HEK293T (cell line): ENCODE measurements around the gene DOK4.

Source experiments
- ARNT ChIP-seq: fragments of 450-650 bp; IDR thresholded peaks from 2 replicates; pipeline ENCODE4 v1.6.1; 2017; ENCODE audit warnings: mild to moderate bottlenecking
- BHLHE40 ChIP-seq: fragments of 450-650 bp; IDR thresholded peaks from 2 replicates; pipeline ENCODE4 v1.6.1; 2016; ENCODE audit warnings: mild to moderate bottlenecking, moderate library complexity, borderline replicate concordance
- CTBP1 ChIP-seq: fragments of 450-650 bp; IDR thresholded peaks from 2 replicates; pipeline ENCODE4 v1.6.1; 2016; ENCODE audit warnings: borderline replicate concordance
- ELF4 ChIP-seq: fragments of 450-650 bp; IDR thresholded peaks from 2 replicates; pipeline ENCODE4 v1.6.1; 2017; ENCODE audit warnings: antibody characterized with exemption
- FOXA1 ChIP-seq: fragments of 450-650 bp; IDR thresholded peaks from 2 replicates; pipeline ENCODE4 v1.6.1; 2016; ENCODE audit warnings: mild to moderate bottlenecking
- FOXM1 ChIP-seq: fragments of 450-650 bp; IDR thresholded peaks from 2 replicates; pipeline ENCODE4 v1.6.1; 2017; ENCODE audit warnings: mild to moderate bottlenecking, borderline replicate concordance
- HDGF ChIP-seq: fragments of 450-650 bp; IDR thresholded peaks from 2 replicates; pipeline ENCODE4 v1.6.1; 2017; ENCODE audit warnings: antibody characterized with exemption, borderline replicate concordance
- L3MBTL2 ChIP-seq: fragments of 450-650 bp; conservative IDR thresholded peaks from 2 replicates; pipeline ENCODE4 v1.6.1; 2016; ENCODE audit warnings: mild to moderate bottlenecking
- NFRKB ChIP-seq: fragments of 450-650 bp; IDR thresholded peaks from 2 replicates; pipeline ENCODE4 v1.6.1; 2016; ENCODE audit warnings: mild to moderate bottlenecking, moderate library complexity
- PKNOX1 ChIP-seq: fragments of 450-650 bp; IDR thresholded peaks from 2 replicates; pipeline ENCODE4 v1.6.1; 2016
- SP1 ChIP-seq: fragments of 450-650 bp; IDR thresholded peaks from 2 replicates; pipeline ENCODE4 v1.6.1; 2017
- SUZ12 ChIP-seq: fragments of 450-650 bp; IDR thresholded peaks from 2 replicates; pipeline ENCODE4 v1.6.1; 2016; ENCODE audit warnings: mild to moderate bottlenecking
- TARDBP ChIP-seq: fragments of 450-650 bp; IDR thresholded peaks from 2 replicates; pipeline ENCODE4 v1.6.1; 2016
- ZNF384 ChIP-seq: fragments of 450-650 bp; IDR thresholded peaks from 2 replicates; pipeline ENCODE4 v1.6.1; 2016

DNA sequence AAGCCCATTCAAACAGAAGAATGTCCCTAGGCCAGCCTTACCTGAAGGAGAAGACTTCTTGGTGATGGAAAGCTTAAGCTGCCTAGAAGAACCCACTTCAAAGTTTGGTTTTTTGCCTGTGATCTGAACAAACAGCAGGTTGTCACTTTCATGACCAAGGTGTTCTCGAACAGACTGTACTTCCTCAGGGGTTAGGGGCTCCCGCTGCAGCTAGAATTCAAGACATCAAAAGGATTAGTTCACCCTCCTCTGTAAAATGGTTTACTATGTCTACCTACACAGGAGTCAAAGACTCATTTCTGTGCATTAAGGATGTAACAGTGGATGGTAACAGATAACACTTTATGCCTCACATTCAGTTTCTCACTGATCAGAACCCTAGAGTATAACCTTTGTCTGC is 52.3 kb downstream of the DOK4 start:
- no peak for TF ChIP-seq NFRKB
- no peak for TF ChIP-seq SP1
- TF ChIP-seq SUZ12, result no peak
- no peak for TF ChIP-seq HDGF
- no peak for TF ChIP-seq ARNT
- TF ChIP-seq ZNF384, result no peak
- no peak for TF ChIP-seq PKNOX1
- TF ChIP-seq FOXM1, result no peak
- TF ChIP-seq L3MBTL2, result no peak
- no peak for TF ChIP-seq ELF4
- TF ChIP-seq TARDBP, result no peak
- no peak for TF ChIP-seq FOXA1
- TF ChIP-seq BHLHE40, result no peak
- no peak for TF ChIP-seq CTBP1
